ENCODE measurements around the gene ITGA8. TPM values are rescaled to one million over a fixed set of nuclear protein-coding genes. Genes with fewer than 3 reads are reported as not detected.

ITGA8 gene
- polyA plus RNA-seq, 2 donors: 2.5 to 3.6 TPM

DNA sequence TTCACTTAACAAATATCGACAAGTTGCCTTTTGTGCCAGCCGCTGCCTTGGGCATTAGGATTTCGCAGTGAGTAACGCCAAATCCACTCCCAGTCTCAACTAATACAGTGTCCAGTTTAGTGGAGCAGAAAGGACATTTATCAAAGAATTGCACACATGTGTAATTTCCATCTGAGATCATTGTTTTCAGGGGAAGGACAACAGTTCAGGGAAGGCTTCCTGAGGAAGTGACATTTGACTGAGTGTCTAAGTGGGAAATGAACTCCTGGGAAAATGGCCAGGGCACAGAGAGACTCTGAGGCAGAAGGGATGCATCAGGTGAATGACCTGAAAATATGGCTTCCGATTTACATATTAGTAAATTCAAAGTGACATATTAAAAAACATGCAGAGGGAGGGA, 89.4 kb downstream of the ITGA8 start:
- no peak overlapping the region for H3K27ac ChIP-seq (ENCODE audit: low read depth in 2 of 2, low read length in 1 of 2)
- no peaks in the 10 kb centered on the region for H3K27me3 ChIP-seq (ENCODE audit: control insufficient read depth in 1 of 2, insufficient read depth in 2 of 2, low read length in 2 of 2)
- no peaks in the 10 kb centered on the region for H3K9me3 ChIP-seq (ENCODE audit: control insufficient read depth in 2 of 2, insufficient read depth in 1 of 2, low read depth in 1 of 2, low read length in 1 of 2)
- no peaks in the 10 kb centered on the region for H3K4me1 ChIP-seq (ENCODE audit: control insufficient read depth in 2 of 2, insufficient read depth in 2 of 2, low read length in 1 of 2)
- no peak overlapping the region for H3K4me3 ChIP-seq (ENCODE audit: low read depth in 1 of 2, low read length in 2 of 2)
- 79 to 83% methylated on average over 5 of the region's 5 CpGs for WGBS, 2 donors
- no peaks in the 10 kb centered on the region for H3K36me3 ChIP-seq (ENCODE audit: control insufficient read depth in 2 of 2, insufficient read depth in 2 of 2, low read length in 1 of 2)

DNA sequence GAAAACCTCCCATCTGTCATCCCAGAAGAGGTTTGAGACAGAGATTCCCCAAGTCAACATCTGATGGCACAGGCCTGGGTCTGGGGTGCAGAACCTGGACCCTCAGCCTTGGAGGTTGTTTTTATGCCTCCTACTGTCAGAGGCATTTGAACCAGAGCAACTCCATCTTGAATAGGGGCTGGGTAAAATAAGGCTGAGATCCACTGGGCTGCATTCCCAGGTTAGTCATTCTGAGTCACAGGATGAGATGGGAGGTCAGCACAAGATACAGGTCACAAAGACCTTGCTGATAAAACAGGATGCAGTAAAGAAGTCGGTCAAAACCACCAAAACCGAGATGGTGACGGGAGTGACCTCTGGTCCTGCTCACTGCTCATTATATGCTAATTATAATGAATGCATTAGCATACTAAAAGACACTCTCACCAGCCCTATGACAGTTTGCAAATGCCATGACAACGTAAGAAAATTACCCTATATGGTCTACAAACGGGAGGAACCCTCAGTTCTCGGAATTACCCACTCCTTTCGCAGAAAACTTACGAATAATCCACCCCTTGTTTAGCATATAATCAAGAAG, 92.0 kb downstream of the ITGA8 start:
- 85 to 86% methylated on average over 8 of the region's 8 CpGs for whole genome bisulfite sequencing, 2 donors
- no peak overlapping the region for H3K27ac ChIP-seq (ENCODE audit: low read depth in 2 of 2, low read length in 1 of 2)

DNA sequence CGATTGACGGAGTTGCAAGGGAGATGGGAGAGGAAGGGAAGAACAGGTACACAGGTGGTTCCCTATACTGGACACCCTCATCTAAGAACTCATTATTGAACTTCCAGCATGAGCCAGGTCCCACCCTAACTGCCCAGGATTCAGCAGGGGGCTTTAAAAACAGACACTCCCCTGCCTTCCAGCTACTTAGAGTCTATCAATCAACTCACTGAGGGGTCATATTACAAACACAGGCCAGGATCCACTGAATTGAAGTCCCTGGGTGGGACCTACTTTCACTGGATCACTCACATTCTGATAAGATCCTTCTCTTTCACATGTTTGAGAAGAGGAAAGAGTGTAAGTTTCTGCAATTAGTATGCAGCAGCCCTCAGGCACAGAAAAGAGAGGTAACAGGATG, 92.8 kb downstream of the ITGA8 start:
- H3K9me3 ChIP-seq (ENCODE audit: control insufficient read depth in 2 of 2, insufficient read depth in 1 of 2, low read depth in 1 of 2, low read length in 1 of 2): no peaks in the 10 kb centered on the region
- no peaks in the 10 kb centered on the region for H3K36me3 ChIP-seq (ENCODE audit: control insufficient read depth in 2 of 2, insufficient read depth in 2 of 2, low read length in 1 of 2)
- H3K4me3 ChIP-seq (ENCODE audit: low read depth in 1 of 2, low read length in 2 of 2): no peak overlapping the region
- whole genome bisulfite sequencing, 2 donors: 95 to 98% methylated on average over 2 of the region's 2 CpGs
- H3K4me1 ChIP-seq (ENCODE audit: control insufficient read depth in 2 of 2, insufficient read depth in 2 of 2, low read length in 1 of 2): no peaks in the 10 kb centered on the region
- no peaks in the 10 kb centered on the region for H3K27me3 ChIP-seq (ENCODE audit: control insufficient read depth in 1 of 2, insufficient read depth in 2 of 2, low read length in 2 of 2)
- H3K27ac ChIP-seq (ENCODE audit: low read depth in 2 of 2, low read length in 1 of 2): no peak overlapping the region

More for the DNA sequence above, 92.0 kb downstream of the ITGA8 start:
- no peaks in the 10 kb centered on the region for H3K27me3 ChIP-seq (ENCODE audit: control insufficient read depth in 1 of 2, insufficient read depth in 2 of 2, low read length in 2 of 2)
- no peak overlapping the region for H3K4me3 ChIP-seq (ENCODE audit: low read depth in 1 of 2, low read length in 2 of 2)
- H3K4me1 ChIP-seq (ENCODE audit: control insufficient read depth in 2 of 2, insufficient read depth in 2 of 2, low read length in 1 of 2): no peaks in the 10 kb centered on the region
- no peaks in the 10 kb centered on the region for H3K9me3 ChIP-seq (ENCODE audit: control insufficient read depth in 2 of 2, insufficient read depth in 1 of 2, low read depth in 1 of 2, low read length in 1 of 2)
- H3K36me3 ChIP-seq (ENCODE audit: control insufficient read depth in 2 of 2, insufficient read depth in 2 of 2, low read length in 1 of 2): no peaks in the 10 kb centered on the region

DNA sequence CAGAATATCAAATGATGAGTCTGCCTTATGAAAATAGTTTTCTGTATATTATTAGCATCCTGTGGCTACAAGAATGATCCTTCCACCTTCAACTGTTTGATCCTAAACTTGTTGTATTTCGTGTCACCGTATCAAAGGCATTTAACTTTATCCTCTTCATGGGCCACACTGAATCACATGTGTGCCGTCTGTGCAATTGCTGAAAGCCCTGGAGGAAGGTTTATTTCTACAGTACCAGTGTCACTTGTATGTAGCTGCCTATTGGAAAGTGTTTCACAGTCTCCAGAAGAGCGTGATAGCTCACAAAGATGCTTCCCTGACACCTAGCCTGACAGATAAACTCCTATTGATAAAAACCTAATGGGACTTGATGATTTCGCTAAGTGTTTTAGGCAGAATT, 94.5 kb downstream of the ITGA8 start:
- no peaks in the 10 kb centered on the region for H3K36me3 ChIP-seq (ENCODE audit: control insufficient read depth in 2 of 2, insufficient read depth in 2 of 2, low read length in 1 of 2)
- no peaks in the 10 kb centered on the region for H3K27me3 ChIP-seq (ENCODE audit: control insufficient read depth in 1 of 2, insufficient read depth in 2 of 2, low read length in 2 of 2)
- WGBS, 2 donors: 67% methylated on average over 5 of the region's 5 CpGs
- no peaks in the 10 kb centered on the region for H3K4me1 ChIP-seq (ENCODE audit: control insufficient read depth in 2 of 2, insufficient read depth in 2 of 2, low read length in 1 of 2)
- H3K4me3 ChIP-seq (ENCODE audit: low read depth in 1 of 2, low read length in 2 of 2): no peak overlapping the region
- H3K9me3 ChIP-seq (ENCODE audit: control insufficient read depth in 2 of 2, insufficient read depth in 1 of 2, low read depth in 1 of 2, low read length in 1 of 2): no peaks in the 10 kb centered on the region
- no peak overlapping the region for H3K27ac ChIP-seq (ENCODE audit: low read depth in 2 of 2, low read length in 1 of 2)

DNA sequence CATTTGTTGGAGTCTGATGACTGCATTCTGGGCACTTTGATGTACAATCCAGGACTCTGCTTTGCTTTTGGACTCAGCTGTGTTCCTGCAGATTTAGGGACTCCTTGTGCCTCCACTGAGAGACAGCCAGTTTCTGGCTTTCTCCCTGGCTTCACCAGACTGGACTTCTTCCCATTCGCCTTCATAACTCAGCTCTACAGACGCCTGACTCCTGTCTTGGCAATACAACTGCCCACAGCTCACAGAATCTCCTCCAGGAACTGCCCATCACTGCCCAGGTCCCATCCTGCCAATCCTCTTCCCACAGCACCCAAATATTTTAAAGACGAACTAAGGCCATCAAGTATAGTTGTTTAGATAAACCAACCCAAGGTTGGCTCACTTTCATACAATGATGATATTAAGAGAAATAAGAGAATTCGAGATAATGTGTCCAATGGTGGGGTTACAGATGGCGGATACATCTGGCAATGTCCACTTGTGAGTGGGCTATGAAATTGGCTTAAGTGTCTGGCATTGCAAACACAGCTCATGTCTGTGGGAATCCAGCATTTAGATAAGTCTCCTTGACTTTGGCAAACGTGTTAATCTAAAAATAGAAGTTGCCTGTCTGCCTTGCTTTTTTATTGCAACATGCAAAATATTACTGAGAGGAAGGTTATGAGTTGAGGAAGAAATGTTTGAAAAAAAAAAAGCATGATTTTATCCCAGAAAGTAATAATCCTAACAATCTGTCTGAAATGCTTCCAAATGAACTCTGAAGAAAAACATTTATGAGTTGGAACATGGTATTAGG, 95.1 kb downstream of the ITGA8 start:
- peak overlapping the region in 1 of 2 donors; percentile 34 for H3K27ac ChIP-seq (ENCODE audit: low read depth in 2 of 2, low read length in 1 of 2)
- no peaks in the 10 kb centered on the region for H3K27me3 ChIP-seq (ENCODE audit: control insufficient read depth in 1 of 2, insufficient read depth in 2 of 2, low read length in 2 of 2)
- H3K9me3 ChIP-seq (ENCODE audit: control insufficient read depth in 2 of 2, insufficient read depth in 1 of 2, low read depth in 1 of 2, low read length in 1 of 2): no peaks in the 10 kb centered on the region
- H3K4me1 ChIP-seq (ENCODE audit: control insufficient read depth in 2 of 2, insufficient read depth in 2 of 2, low read length in 1 of 2): no peaks in the 10 kb centered on the region
- WGBS, 2 donors: 55 to 58% methylated on average over 6 of the region's 6 CpGs
- H3K4me3 ChIP-seq (ENCODE audit: low read depth in 1 of 2, low read length in 2 of 2): no peak overlapping the region
- no peaks in the 10 kb centered on the region for H3K36me3 ChIP-seq (ENCODE audit: control insufficient read depth in 2 of 2, insufficient read depth in 2 of 2, low read length in 1 of 2)

DNA sequence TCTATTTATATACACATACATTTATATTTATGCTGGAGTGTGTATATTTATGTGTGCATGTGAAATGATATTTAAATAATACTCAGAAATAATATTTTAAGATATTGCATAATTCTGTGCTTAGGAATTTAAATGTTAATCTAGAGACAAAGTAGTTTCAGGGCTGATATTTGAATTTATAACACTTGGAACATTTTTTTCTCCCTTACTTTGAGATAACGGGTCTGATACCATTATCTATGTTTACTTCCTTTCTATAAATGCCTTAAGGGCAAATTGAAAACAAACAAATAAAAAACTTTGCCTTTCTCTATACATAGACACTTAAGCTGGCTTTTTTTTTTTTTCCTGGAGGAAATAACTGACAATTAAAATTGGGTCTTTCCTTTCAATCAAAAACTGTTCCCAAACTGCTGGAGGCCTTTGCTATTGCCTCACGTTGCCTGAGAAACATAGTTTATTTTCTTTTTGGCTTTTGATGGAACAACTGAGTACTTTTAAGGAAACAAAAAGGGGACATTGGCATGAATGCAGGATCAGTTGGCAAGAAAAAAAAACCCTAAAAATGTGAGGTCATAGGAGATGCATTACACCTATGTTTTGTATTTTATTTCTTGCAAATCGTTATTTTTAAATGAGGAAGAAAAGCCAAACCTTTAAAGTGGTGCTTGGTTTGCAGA, 98.7 kb downstream of the ITGA8 start:
- H3K9me3 ChIP-seq (ENCODE audit: control insufficient read depth in 2 of 2, insufficient read depth in 1 of 2, low read depth in 1 of 2, low read length in 1 of 2): no peaks in the 10 kb centered on the region
- no peaks in the 10 kb centered on the region for H3K4me1 ChIP-seq (ENCODE audit: control insufficient read depth in 2 of 2, insufficient read depth in 2 of 2, low read length in 1 of 2)
- no peak overlapping the region for H3K4me3 ChIP-seq (ENCODE audit: low read depth in 1 of 2, low read length in 2 of 2)
- H3K36me3 ChIP-seq (ENCODE audit: control insufficient read depth in 2 of 2, insufficient read depth in 2 of 2, low read length in 1 of 2): no peaks in the 10 kb centered on the region
- WGBS, 2 donors: 33 to 37% methylated on average over 3 of the region's 3 CpGs
- H3K27ac ChIP-seq (ENCODE audit: low read depth in 2 of 2, low read length in 1 of 2): no peak overlapping the region
- H3K27me3 ChIP-seq (ENCODE audit: control insufficient read depth in 1 of 2, insufficient read depth in 2 of 2, low read length in 2 of 2): no peaks in the 10 kb centered on the region

DNA sequence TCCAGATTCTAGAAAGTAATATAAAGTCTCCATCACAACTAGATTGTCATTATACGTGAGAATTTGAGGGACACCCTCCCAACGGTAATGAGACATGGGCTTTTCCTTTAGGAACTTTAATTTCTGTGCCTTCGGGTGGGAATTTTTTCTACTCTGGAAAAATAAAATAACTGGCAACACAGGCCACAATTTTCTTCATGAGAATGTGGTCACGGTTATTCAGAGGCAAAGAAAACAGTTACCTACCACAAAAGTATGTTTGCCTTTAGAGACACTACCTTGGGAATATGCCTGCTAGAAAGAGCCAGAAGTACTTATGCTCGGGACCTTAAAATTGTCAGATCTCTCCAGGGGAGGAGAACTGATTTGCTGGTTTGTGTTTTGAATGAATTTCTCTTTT, 99.4 kb downstream of the ITGA8 start:
- WGBS, 2 donors: 76 to 84% methylated on average over 5 of the region's 5 CpGs
- no peaks in the 10 kb centered on the region for H3K4me1 ChIP-seq (ENCODE audit: control insufficient read depth in 2 of 2, insufficient read depth in 2 of 2, low read length in 1 of 2)

DNA sequence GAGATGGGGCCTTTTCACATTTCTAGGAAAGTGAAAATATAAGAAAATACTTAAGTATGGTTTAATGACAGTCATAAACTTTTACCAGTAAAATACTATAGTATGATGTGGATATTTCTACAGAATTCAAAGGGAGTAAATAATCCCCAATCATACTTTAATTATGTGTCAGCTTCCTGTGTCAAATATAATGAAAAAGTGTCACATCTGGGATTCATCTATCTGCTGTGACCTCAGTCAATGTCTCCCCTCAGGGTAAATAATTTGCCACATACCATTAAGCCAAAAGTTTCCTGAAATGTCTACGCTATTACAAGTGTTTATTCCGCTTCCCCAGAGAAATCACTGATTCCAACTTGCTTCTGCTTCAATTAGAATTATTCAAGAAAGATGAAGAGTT, 110.5 kb downstream of the ITGA8 start:
- WGBS, 2 donors: 86 to 91% methylated on average over 2 of the region's 2 CpGs
- Histone ChIP-seq H3K27me3 (ENCODE audit: control insufficient read depth in 1 of 2, insufficient read depth in 2 of 2, low read length in 2 of 2) (no peaks in the 10 kb centered on the region), H3K9me3 (ENCODE audit: control insufficient read depth in 2 of 2, insufficient read depth in 1 of 2, low read depth in 1 of 2, low read length in 1 of 2) (no peaks in the 10 kb centered on the region), H3K4me3 (ENCODE audit: low read depth in 1 of 2, low read length in 2 of 2) (no peak overlapping the region), H3K27ac (ENCODE audit: low read depth in 2 of 2, low read length in 1 of 2) (no peak overlapping the region), H3K4me1 (ENCODE audit: control insufficient read depth in 2 of 2, insufficient read depth in 2 of 2, low read length in 1 of 2) (no peaks in the 10 kb centered on the region), H3K36me3 (ENCODE audit: control insufficient read depth in 2 of 2, insufficient read depth in 2 of 2, low read length in 1 of 2) (no peaks in the 10 kb centered on the region)

More for the DNA sequence above, 99.4 kb downstream of the ITGA8 start:
- H3K9me3 ChIP-seq (ENCODE audit: control insufficient read depth in 2 of 2, insufficient read depth in 1 of 2, low read depth in 1 of 2, low read length in 1 of 2): no peaks in the 10 kb centered on the region
- H3K4me3 ChIP-seq (ENCODE audit: low read depth in 1 of 2, low read length in 2 of 2): no peak overlapping the region
- no peaks in the 10 kb centered on the region for H3K36me3 ChIP-seq (ENCODE audit: control insufficient read depth in 2 of 2, insufficient read depth in 2 of 2, low read length in 1 of 2)
- H3K27ac ChIP-seq (ENCODE audit: low read depth in 2 of 2, low read length in 1 of 2): no peak overlapping the region
- no peaks in the 10 kb centered on the region for H3K27me3 ChIP-seq (ENCODE audit: control insufficient read depth in 1 of 2, insufficient read depth in 2 of 2, low read length in 2 of 2)

DNA sequence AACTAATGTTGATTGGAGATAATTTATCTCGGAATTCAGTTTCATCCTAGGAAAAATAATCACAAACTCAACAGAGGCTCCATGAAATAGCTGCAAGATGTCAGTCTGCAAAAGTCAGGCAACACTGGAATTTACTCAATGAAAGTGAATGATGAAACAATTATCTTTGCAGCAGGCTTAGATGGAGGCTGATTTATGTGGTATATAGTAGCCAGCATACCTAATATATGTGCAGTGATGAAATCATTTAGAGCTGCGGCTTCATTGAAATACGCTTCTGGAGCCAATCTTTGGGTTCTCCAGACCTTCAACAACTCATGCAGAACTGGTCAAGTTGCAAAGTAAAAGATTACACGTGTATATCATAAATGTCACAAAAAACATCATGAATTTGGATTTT, 113.3 kb downstream of the ITGA8 start:
- no peak overlapping the region for H3K27ac ChIP-seq (ENCODE audit: low read depth in 2 of 2, low read length in 1 of 2)
- no peak overlapping the region for H3K4me3 ChIP-seq (ENCODE audit: low read depth in 1 of 2, low read length in 2 of 2)
- WGBS, 2 donors: 79 to 83% methylated on average over 4 of the region's 4 CpGs

More for the DNA sequence above, 113.3 kb downstream of the ITGA8 start:
- Histone ChIP-seq H3K9me3 (ENCODE audit: control insufficient read depth in 2 of 2, insufficient read depth in 1 of 2, low read depth in 1 of 2, low read length in 1 of 2) (no peaks in the 10 kb centered on the region), H3K4me1 (ENCODE audit: control insufficient read depth in 2 of 2, insufficient read depth in 2 of 2, low read length in 1 of 2) (no peaks in the 10 kb centered on the region), H3K36me3 (ENCODE audit: control insufficient read depth in 2 of 2, insufficient read depth in 2 of 2, low read length in 1 of 2) (no peaks in the 10 kb centered on the region), H3K27me3 (ENCODE audit: control insufficient read depth in 1 of 2, insufficient read depth in 2 of 2, low read length in 2 of 2) (no peaks in the 10 kb centered on the region)

Data from esophagus (tissue), 2 donors.